H9 (cell line): ENCODE measurements around the gene FGF3. TPM values are rescaled to one million over a fixed set of nuclear protein-coding genes. Genes with fewer than 3 reads are reported as not detected.

Experiments
- DNase-seq: peaks from one replicate; pipeline ENCODE4 v3.0.0-alpha.2; 2017
- H2AFZ ChIP-seq: one replicate; pipeline ENCODE4 v1.6.1; 2013; ENCODE audit warnings: mild to moderate bottlenecking, low read length, control low read depth, moderate library complexity
- H2AK5ac ChIP-seq: 2 replicates; pipeline ENCODE4 v1.6.1; 2013; ENCODE audit warnings: low read length, control low read depth, mixed read lengths; ENCODE audit not compliant: insufficient read length
- H2BK120ac ChIP-seq: one replicate; pipeline ENCODE4 v1.6.1; 2013; ENCODE audit warnings: low read depth, mild to moderate bottlenecking, low read length, control low read depth, inconsistent platforms; ENCODE audit not compliant: poor library complexity, severe bottlenecking
- H2BK12ac ChIP-seq: 2 replicates; pipeline ENCODE4 v1.6.1; 2013; ENCODE audit warnings: low read length, control low read depth, mixed read lengths, low read depth; ENCODE audit not compliant: insufficient read length
- H2BK15ac ChIP-seq: 2 replicates; pipeline ENCODE4 v1.6.1; 2013; ENCODE audit warnings: low read depth, low read length, control low read depth
- H2BK20ac ChIP-seq: one replicate; pipeline ENCODE4 v1.6.1; 2013; ENCODE audit warnings: low read depth, mild to moderate bottlenecking, low read length, control low read depth, inconsistent platforms; ENCODE audit not compliant: poor library complexity, severe bottlenecking
- H2BK5ac ChIP-seq: 2 replicates; pipeline ENCODE4 v1.6.1; 2013; ENCODE audit warnings: low read length, control low read depth, mixed read lengths; ENCODE audit not compliant: insufficient read length
- H3K14ac ChIP-seq: 2 replicates; pipeline ENCODE4 v1.6.1; 2013; ENCODE audit warnings: low read length, control low read depth; ENCODE audit not compliant: insufficient read depth
- H3K18ac ChIP-seq: 2 replicates; pipeline ENCODE4 v1.6.1; 2013; ENCODE audit warnings: low read depth, mild to moderate bottlenecking, mixed read lengths, low read length, control low read depth; ENCODE audit not compliant: insufficient read length
- H3K23ac ChIP-seq: 2 replicates; pipeline ENCODE4 v1.6.1; 2013; ENCODE audit warnings: low read length, control low read depth, mixed read lengths, low read depth; ENCODE audit not compliant: insufficient read length
- H3K23me2 ChIP-seq: 2 replicates; pipeline ENCODE4 v1.6.1; 2013; ENCODE audit warnings: low read depth, mild to moderate bottlenecking, mixed read lengths, low read length, control low read depth; ENCODE audit not compliant: insufficient read length, poor library complexity, severe bottlenecking
- H3K27ac ChIP-seq: 2 replicates; pipeline ENCODE4 v1.5.1; 2013; ENCODE audit warnings: low read length, control low read depth, mixed read lengths, low read depth; ENCODE audit not compliant: insufficient read length
- H3K27me3 ChIP-seq: 2 replicates; pipeline ENCODE4 v1.6.1; 2013; ENCODE audit warnings: low read length, control low read depth, inconsistent platforms; ENCODE audit not compliant: insufficient read depth
- H3K4ac ChIP-seq: 2 replicates; pipeline ENCODE4 v1.6.1; 2013; ENCODE audit warnings: low read depth, mild to moderate bottlenecking, control low read depth, inconsistent platforms, low read length, moderate library complexity
- H3K4me1 ChIP-seq: 2 replicates; pipeline ENCODE4 v1.6.1; 2013; ENCODE audit warnings: low read length, control low read depth, inconsistent platforms; ENCODE audit not compliant: insufficient read depth
- H3K4me2 ChIP-seq: 2 replicates; pipeline ENCODE4 v1.6.1; 2013; ENCODE audit warnings: low read length, control low read depth, mixed read lengths; ENCODE audit not compliant: insufficient read length, insufficient read depth
- H3K56ac ChIP-seq: 2 replicates; pipeline ENCODE4 v1.6.1; 2013; ENCODE audit warnings: low read depth, mild to moderate bottlenecking, mixed read lengths, low read length, control low read depth; ENCODE audit not compliant: insufficient read length
- H3K79me1 ChIP-seq: 2 replicates; pipeline ENCODE4 v1.6.1; 2013; ENCODE audit warnings: low read depth, mild to moderate bottlenecking, moderate library complexity, low read length, control low read depth, inconsistent platforms; ENCODE audit not compliant: insufficient read depth, poor library complexity, severe bottlenecking
- H3K79me2 ChIP-seq: 2 replicates; pipeline ENCODE4 v1.6.1; 2013; ENCODE audit warnings: low read length, control low read depth, inconsistent platforms; ENCODE audit not compliant: insufficient read depth
- H3K9ac ChIP-seq: 2 replicates; pipeline ENCODE4 v1.6.1; 2013; ENCODE audit warnings: low read length, control low read depth, mixed read lengths; ENCODE audit not compliant: insufficient read length; ENCODE audit errors: extremely low read depth
- H3K9me3 ChIP-seq: one replicate; pipeline ENCODE4 v1.6.1; 2013; ENCODE audit warnings: low read depth, low read length, inconsistent platforms; ENCODE audit not compliant: control insufficient read depth
- H3T11ph ChIP-seq: one replicate; pipeline ENCODE4 v1.6.1; 2013; ENCODE audit warnings: mild to moderate bottlenecking, low read length, control low read depth, inconsistent platforms
- H4K20me1 ChIP-seq: one replicate; pipeline ENCODE4 v1.6.1; 2013; ENCODE audit not compliant: control insufficient read depth, insufficient read length, insufficient read depth
- H4K5ac ChIP-seq: 2 replicates; pipeline ENCODE4 v1.6.1; 2013; ENCODE audit warnings: low read depth, mild to moderate bottlenecking, mixed read lengths, low read length, control low read depth; ENCODE audit not compliant: insufficient read length
- H4K8ac ChIP-seq: replicated peaks from 2 replicates; pipeline ENCODE4 v1.6.1; 2013; ENCODE audit warnings: low read length, control low read depth, mixed read lengths, low read depth; ENCODE audit not compliant: insufficient read length
- H4K91ac ChIP-seq: 2 replicates; pipeline ENCODE4 v1.6.1; 2013; ENCODE audit warnings: low read depth, mild to moderate bottlenecking, moderate library complexity, mixed read lengths, low read length, control low read depth; ENCODE audit not compliant: insufficient read length
- H3K27ac Mint-ChIP-seq, 3 experiments: 2 replicates in 2 of 3; 3 replicates in 1 of 3; pipeline ENCODE4 v1.8.0; 2020 to 2021; ENCODE audit warnings: mixed read lengths in 3 of 3, mild to moderate bottlenecking in 1 of 3, moderate library complexity in 1 of 3
- H3K27me3 Mint-ChIP-seq: 2 replicates; pipeline ENCODE4 v1.8.0; 2021; ENCODE audit warnings: low read depth, mild to moderate bottlenecking, moderate library complexity, mixed read lengths
- H3K36me3 Mint-ChIP-seq, 3 experiments: 2 replicates in 2 of 3; 3 replicates in 1 of 3; pipeline ENCODE4 v1.8.0; 2020 to 2021; ENCODE audit warnings: low read depth in 3 of 3, mixed read lengths in 3 of 3; ENCODE audit not compliant: insufficient read depth in 1 of 3
- H3K4me1 Mint-ChIP-seq, 2 experiments: 2 replicates each; pipeline ENCODE4 v1.8.0; 2020; ENCODE audit warnings: mixed read lengths in 2 of 2
- H3K4me3 Mint-ChIP-seq, 2 experiments: 2 replicates in 1 of 2; 3 replicates in 1 of 2; pipeline ENCODE4 v1.8.0; 2020 to 2021; ENCODE audit warnings: mild to moderate bottlenecking in 2 of 2, mixed read lengths in 2 of 2, moderate library complexity in 1 of 2
- H3K9me3 Mint-ChIP-seq, 2 experiments: 2 replicates in 1 of 2; 3 replicates in 1 of 2; pipeline ENCODE4 v1.8.0; 2020; ENCODE audit warnings: mild to moderate bottlenecking in 2 of 2, mixed read lengths in 2 of 2, moderate library complexity in 1 of 2
- CTCF ChIP-seq: fragments of 200-600 bp; sonication (generic); conservative IDR thresholded peaks from 3 replicates; pipeline ENCODE4 v1.8.0; 2021; ENCODE audit warnings: antibody characterized with exemption, mild to moderate bottlenecking
- WGBS: extraction: QIAGEN DNeasy Blood & Tissue Kit; methylation state at CpG from one replicate; pipeline ENCODE4 v1.1.7; 2013; ENCODE audit warnings: missing lambda C conversion rate, low lambda C conversion rate, mixed read lengths; ENCODE audit not compliant: insufficient read length; ENCODE audit errors: extremely low coverage; 5-methylcytosine and 5-hydroxymethylcytosine counted together
- total RNA-seq: library from RNA; stranded (reverse); gene quantifications from 2 replicates; pipeline ENCODE4 v1.2.1, GENCODE V29; 2021

FGF3 gene
- total RNA-seq, 1 experiment from 2014 or later: not detected

GRCh38 chr11:69826773-69827172 is 7.6 kb upstream of the FGF3 start:
- H2BK15ac ChIP-seq: no peak overlapping the region
- no peaks in the 10 kb centered on the region for H3K9me3 ChIP-seq
- TF ChIP-seq CTCF: no peak
- no peaks in the 10 kb centered on the region; the same call in 1 of the 2 replicates for H3K27me3 ChIP-seq
- no peak overlapping the region for H2BK20ac ChIP-seq
- H3K4ac ChIP-seq: no peak overlapping the region
- Mint-ChIP-seq H3K36me3 (no peaks in the 10 kb centered on the region), H3K4me3 (no peak overlapping the region), H3K4me1 (peaks cover 15 to 17% of the 10 kb centered on the region in 2 experiments), H3K27me3 (peaks cover 55% of the 10 kb centered on the region), H3K27ac (no peak overlapping the region), H3K9me3 (no peaks in the 10 kb centered on the region; a peak in 1 of 5 replicates)
- H4K91ac ChIP-seq: no peak overlapping the region
- H3K27ac ChIP-seq: no peak overlapping the region
- no peak overlapping the region for H2AFZ ChIP-seq
- H2BK5ac ChIP-seq: no peak overlapping the region
- no peaks in the 10 kb centered on the region for H3K79me1 ChIP-seq
- H4K20me1 ChIP-seq: no peaks in the 10 kb centered on the region
- no peaks in the 10 kb centered on the region for H3K79me2 ChIP-seq
- H3T11ph ChIP-seq: no peak overlapping the region
- no peak overlapping the region for H3K9ac ChIP-seq
- H3K23ac ChIP-seq: no peak overlapping the region
- no peak overlapping the region for H2BK12ac ChIP-seq
- DNase-seq: no peak
- no CpG with 5 or more reads among the region's 10 CpGs for WGBS
- H3K14ac ChIP-seq: no peak overlapping the region
- H3K18ac ChIP-seq: no peak overlapping the region
- no peak overlapping the region for H4K5ac ChIP-seq
- H3K4me2 ChIP-seq: no peak overlapping the region
- H3K23me2 ChIP-seq: no peaks in the 10 kb centered on the region
- no peaks in the 10 kb centered on the region for H3K4me1 ChIP-seq
- H2BK120ac ChIP-seq: no peak overlapping the region
- H4K8ac ChIP-seq: no peak overlapping the region
- no peak overlapping the region for H3K56ac ChIP-seq
- H2AK5ac ChIP-seq: no peak overlapping the region
